Mesenchymal stem cell (in vitro differentiated cells and primary cell): ENCODE data around the gene NUMB.

Source experiments
- DNase-seq: peaks from one replicate; pipeline ENCODE4 v3.0.0-alpha.2; 2013
- H2AFZ ChIP-seq: one replicate; pipeline ENCODE4 v1.6.1; 2013; ENCODE audit warnings: low read depth, mild to moderate bottlenecking, control low read depth, inconsistent platforms, low read length, moderate library complexity
- H2AK5ac ChIP-seq: 2 replicates; pipeline ENCODE4 v1.6.1; 2013; ENCODE audit warnings: low read length, moderate library complexity, mild to moderate bottlenecking, inconsistent platforms; ENCODE audit not compliant: severe bottlenecking
- H2BK120ac ChIP-seq: one replicate; pipeline ENCODE4 v1.6.1; 2013; ENCODE audit warnings: low read depth, mild to moderate bottlenecking, inconsistent platforms, low read length, moderate library complexity
- H2BK12ac ChIP-seq, 2 experiments: one replicate each; pipeline ENCODE4 v1.6.1; 2013; ENCODE audit warnings: inconsistent platforms in 2 of 2, low read length in 2 of 2, mild to moderate bottlenecking in 2 of 2, moderate library complexity in 2 of 2, control low read depth in 1 of 2
- H2BK15ac ChIP-seq: one replicate; pipeline ENCODE4 v1.6.1; 2013; ENCODE audit warnings: mild to moderate bottlenecking, low read depth, inconsistent platforms; ENCODE audit not compliant: poor library complexity, severe bottlenecking
- H2BK5ac ChIP-seq: 2 replicates; pipeline ENCODE4 v1.6.1; 2013; ENCODE audit warnings: low read depth, mild to moderate bottlenecking, low read length, control low read depth, inconsistent platforms; ENCODE audit not compliant: poor library complexity, severe bottlenecking
- H3K14ac ChIP-seq, 2 experiments: one replicate each; pipeline ENCODE4 v1.6.1; 2013; ENCODE audit warnings: inconsistent platforms in 2 of 2, low read length in 2 of 2, control low read depth in 1 of 2, mild to moderate bottlenecking in 1 of 2, moderate library complexity in 1 of 2
- H3K18ac ChIP-seq, 2 experiments: one replicate each; pipeline ENCODE4 v1.6.1; 2013; ENCODE audit warnings: inconsistent platforms in 2 of 2, low read length in 2 of 2, control low read depth in 1 of 2, low read depth in 1 of 2, mild to moderate bottlenecking in 1 of 2
- H3K23ac ChIP-seq, 2 experiments: one replicate each; pipeline ENCODE4 v1.6.1; 2013; ENCODE audit warnings: inconsistent platforms in 2 of 2, low read length in 2 of 2, mild to moderate bottlenecking in 2 of 2, moderate library complexity in 2 of 2, control low read depth in 1 of 2
- H3K27ac ChIP-seq: 2 replicates; pipeline ENCODE4 v1.5.1; 2013; ENCODE audit warnings: mild to moderate bottlenecking, moderate library complexity, low read length, control low read depth, inconsistent platforms; ENCODE audit not compliant: poor library complexity, severe bottlenecking
- H3K27me3 ChIP-seq, 2 experiments: 2 replicates each; pipeline versions ENCODE4 v1.6.1 to v1.7.0; 2013; ENCODE audit warnings: low read length in 2 of 2, mild to moderate bottlenecking in 2 of 2, moderate library complexity in 2 of 2, control low read depth in 1 of 2, inconsistent platforms in 1 of 2; ENCODE audit not compliant: control insufficient read depth in 1 of 2, insufficient read depth in 1 of 2
- H3K36me3 ChIP-seq, 2 experiments: 2 replicates each; pipeline versions ENCODE4 v1.6.1 to v1.7.0; 2013; ENCODE audit warnings: low read length in 2 of 2, control low read depth in 1 of 2, inconsistent platforms in 1 of 2, low read depth in 1 of 2, mild to moderate bottlenecking in 1 of 2; ENCODE audit not compliant: insufficient read depth in 2 of 2, control insufficient read depth in 1 of 2
- H3K4ac ChIP-seq, 2 experiments: one replicate each; pipeline ENCODE4 v1.6.1; 2013; ENCODE audit warnings: inconsistent platforms in 2 of 2, low read length in 2 of 2, mild to moderate bottlenecking in 2 of 2, moderate library complexity in 2 of 2, control low read depth in 1 of 2, low read depth in 1 of 2
- H3K4me1 ChIP-seq: 2 replicates; pipeline ENCODE4 v1.6.1; 2013; ENCODE audit warnings: low read depth, low read length, control low read depth; ENCODE audit not compliant: control insufficient read depth, insufficient read depth
- H3K4me2 ChIP-seq: 2 replicates; pipeline ENCODE4 v1.6.1; 2013; ENCODE audit warnings: low read length, mild to moderate bottlenecking, inconsistent platforms; ENCODE audit not compliant: poor library complexity, severe bottlenecking
- H3K4me3 ChIP-seq, 2 experiments: 2 replicates each; pipeline versions ENCODE4 v1.5.1 to v1.7.0; 2013; ENCODE audit warnings: low read length in 2 of 2, mild to moderate bottlenecking in 2 of 2, control low read depth in 1 of 2, low read depth in 1 of 2; ENCODE audit not compliant: insufficient read depth in 1 of 2
- H3K79me1 ChIP-seq: replicated peaks from 2 replicates; pipeline ENCODE4 v1.6.1; 2013; ENCODE audit warnings: mild to moderate bottlenecking, control low read depth, low read length, inconsistent platforms; ENCODE audit not compliant: poor library complexity, severe bottlenecking
- H3K9ac ChIP-seq: 2 replicates; pipeline ENCODE4 v1.7.0; 2013; ENCODE audit warnings: mild to moderate bottlenecking, low read length, moderate library complexity
- H3K9me3 ChIP-seq: 2 replicates; pipeline ENCODE4 v1.7.0; 2013; ENCODE audit warnings: mild to moderate bottlenecking, low read length; ENCODE audit not compliant: control insufficient read depth
- H4K8ac ChIP-seq: one replicate; pipeline ENCODE4 v1.6.1; 2013; ENCODE audit warnings: inconsistent platforms, mild to moderate bottlenecking, low read length, moderate library complexity
- H4K91ac ChIP-seq: one replicate; pipeline ENCODE4 v1.6.1; 2013; ENCODE audit warnings: mild to moderate bottlenecking, low read length, inconsistent platforms
- WGBS: methylation state at CpG from one replicate; pipeline ENCODE4 v1.1.7; 2013; ENCODE audit warnings: mixed read lengths; 5-methylcytosine and 5-hydroxymethylcytosine counted together

The NUMB gene

GRCh38 chr14:73368616-73369015 is 89.7 kb downstream of the NUMB start:
- peak; percentile 48 for DNase-seq
- Histone ChIP-seq H3K79me1 (peaks cover 17% of the 10 kb centered on the region), H2BK120ac (no peak overlapping the region), H3K4me1 (no peaks in the 10 kb centered on the region), H3K4me2 (no peak overlapping the region), H3K27me3 (no peaks in the 10 kb centered on the region), H2AK5ac (no peak overlapping the region), H3K14ac (no peak overlapping the region), H3K4me3 (no peak overlapping the region), H2AFZ (no peak overlapping the region), H4K8ac (no peak overlapping the region), H3K23ac (no peak overlapping the region), H3K4ac (no peak overlapping the region), H2BK5ac (no peak overlapping the region), H3K18ac (no peak overlapping the region), H3K27ac (no peak overlapping the region), H3K36me3 (peaks cover 3 to 41% of the 10 kb centered on the region in 2 experiments), H2BK15ac (no peak overlapping the region), H2BK12ac (no peak overlapping the region), H3K9ac (no peak overlapping the region), H4K91ac (no peak overlapping the region), H3K9me3 (no peaks in the 10 kb centered on the region)

DNA sequence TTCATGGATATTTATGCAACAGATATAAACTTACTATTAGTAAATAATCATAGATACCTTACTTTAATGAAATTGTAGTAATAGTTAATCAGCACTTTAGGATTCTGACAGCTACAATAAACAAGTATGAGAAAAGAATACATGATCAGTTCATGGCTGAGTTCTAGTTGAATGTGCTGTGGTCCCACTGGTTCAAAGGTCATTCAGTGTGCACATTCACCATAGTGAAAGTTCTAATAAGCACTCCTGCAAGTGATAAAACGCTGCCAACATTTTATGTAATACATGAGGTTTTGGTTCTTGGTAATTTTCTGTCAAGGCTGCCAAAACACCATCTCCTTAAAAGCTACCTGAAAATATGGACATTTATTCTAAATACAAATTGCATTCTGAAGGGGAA is 92.6 kb downstream of the NUMB start:
- Histone ChIP-seq H2AK5ac (no peak overlapping the region), H4K8ac (no peak overlapping the region), H3K9ac (no peak overlapping the region), H3K4me1 (no peaks in the 10 kb centered on the region), H2BK5ac (no peak overlapping the region), H3K27me3 (no peaks in the 10 kb centered on the region), H2BK12ac (no peak overlapping the region), H4K91ac (no peak overlapping the region), H2AFZ (no peak overlapping the region), H3K4me2 (no peak overlapping the region), H2BK120ac (no peak overlapping the region), H3K27ac (no peak overlapping the region), H3K4me3 (no peak overlapping the region), H3K36me3 (peaks cover 3 to 51% of the 10 kb centered on the region in 2 experiments), H3K14ac (no peak overlapping the region), H3K9me3 (no peaks in the 10 kb centered on the region), H3K79me1 (peaks cover 14% of the 10 kb centered on the region), H3K23ac (no peak overlapping the region), H2BK15ac (no peak overlapping the region), H3K18ac (no peak overlapping the region), H3K4ac (no peak overlapping the region)
- peak; percentile 7 for DNase-seq
- no CpG with 5 or more reads among the region's 1 CpG for WGBS

DNA sequence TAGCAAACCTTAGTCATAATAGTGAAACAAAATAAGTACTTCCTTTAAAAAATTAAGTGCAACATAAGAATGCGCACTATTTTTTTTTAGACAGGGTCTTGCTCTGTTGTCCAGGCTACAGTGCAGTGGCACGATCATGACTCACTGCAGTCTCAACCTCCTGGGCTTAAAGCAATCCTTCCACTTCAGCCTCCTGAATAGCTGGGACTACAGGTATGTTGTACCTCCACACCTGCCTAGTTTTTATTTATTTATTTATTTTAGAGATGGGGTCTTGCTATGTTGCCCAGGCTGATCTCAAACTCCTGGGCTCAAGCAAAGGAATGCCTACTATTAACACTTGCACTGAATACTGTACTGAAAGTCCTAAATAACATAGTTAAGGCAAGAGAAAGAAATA is 93.8 kb downstream of the NUMB start:
- H3K18ac ChIP-seq, result no peak overlapping the region
- no peak overlapping the region for H4K91ac ChIP-seq
- H3K27me3 ChIP-seq, result no peaks in the 10 kb centered on the region
- no peak overlapping the region for H2AK5ac ChIP-seq
- no peak overlapping the region for H3K9ac ChIP-seq
- no peak overlapping the region for H3K23ac ChIP-seq
- WGBS, result 100% methylated on average over 2 of the region's 2 CpGs
- H2BK5ac ChIP-seq, result no peak overlapping the region
- H3K4ac ChIP-seq, result no peak overlapping the region
- H3K9me3 ChIP-seq, result no peaks in the 10 kb centered on the region
- H2BK15ac ChIP-seq, result no peak overlapping the region
- H4K8ac ChIP-seq, result no peak overlapping the region
- no peak overlapping the region for H3K4me3 ChIP-seq
- no peak overlapping the region for H3K14ac ChIP-seq
- no peak overlapping the region for H2BK120ac ChIP-seq
- H3K27ac ChIP-seq, result no peak overlapping the region
- H2AFZ ChIP-seq, result no peak overlapping the region
- H3K4me2 ChIP-seq, result no peak overlapping the region
- H3K36me3 ChIP-seq, result peaks cover 3 to 50% of the 10 kb centered on the region in 2 experiments
- DNase-seq, result no peak
- H3K4me1 ChIP-seq, result no peaks in the 10 kb centered on the region
- H2BK12ac ChIP-seq, result no peak overlapping the region
- peaks cover 18% of the 10 kb centered on the region for H3K79me1 ChIP-seq

GRCh38 chr14:73359445-73359844 is 98.9 kb downstream of the NUMB start:
- H2AK5ac ChIP-seq, result no peak overlapping the region
- H3K27me3 ChIP-seq, result no peaks in the 10 kb centered on the region
- peaks cover 20% of the 10 kb centered on the region for H3K79me1 ChIP-seq
- H3K4me1 ChIP-seq, result no peaks in the 10 kb centered on the region
- no peak overlapping the region for H3K18ac ChIP-seq
- H3K14ac ChIP-seq, result no peak overlapping the region
- H2AFZ ChIP-seq, result no peak overlapping the region
- H3K4me3 ChIP-seq, result no peak overlapping the region
- no peak overlapping the region for H4K8ac ChIP-seq
- H3K36me3 ChIP-seq, result peaks cover 7 to 61% of the 10 kb centered on the region in 2 experiments
- H3K23ac ChIP-seq, result no peak overlapping the region
- H4K91ac ChIP-seq, result no peak overlapping the region
- H2BK5ac ChIP-seq, result no peak overlapping the region
- H3K4ac ChIP-seq, result no peak overlapping the region
- no peak overlapping the region for H3K27ac ChIP-seq
- H2BK120ac ChIP-seq, result no peak overlapping the region
- no peaks in the 10 kb centered on the region for H3K9me3 ChIP-seq
- H2BK12ac ChIP-seq, result no peak overlapping the region
- H2BK15ac ChIP-seq, result no peak overlapping the region
- H3K4me2 ChIP-seq, result no peak overlapping the region
- H3K9ac ChIP-seq, result no peak overlapping the region
- DNase-seq, result no peak
